ENCODE measurements around the gene ZNF280B.

DNA sequence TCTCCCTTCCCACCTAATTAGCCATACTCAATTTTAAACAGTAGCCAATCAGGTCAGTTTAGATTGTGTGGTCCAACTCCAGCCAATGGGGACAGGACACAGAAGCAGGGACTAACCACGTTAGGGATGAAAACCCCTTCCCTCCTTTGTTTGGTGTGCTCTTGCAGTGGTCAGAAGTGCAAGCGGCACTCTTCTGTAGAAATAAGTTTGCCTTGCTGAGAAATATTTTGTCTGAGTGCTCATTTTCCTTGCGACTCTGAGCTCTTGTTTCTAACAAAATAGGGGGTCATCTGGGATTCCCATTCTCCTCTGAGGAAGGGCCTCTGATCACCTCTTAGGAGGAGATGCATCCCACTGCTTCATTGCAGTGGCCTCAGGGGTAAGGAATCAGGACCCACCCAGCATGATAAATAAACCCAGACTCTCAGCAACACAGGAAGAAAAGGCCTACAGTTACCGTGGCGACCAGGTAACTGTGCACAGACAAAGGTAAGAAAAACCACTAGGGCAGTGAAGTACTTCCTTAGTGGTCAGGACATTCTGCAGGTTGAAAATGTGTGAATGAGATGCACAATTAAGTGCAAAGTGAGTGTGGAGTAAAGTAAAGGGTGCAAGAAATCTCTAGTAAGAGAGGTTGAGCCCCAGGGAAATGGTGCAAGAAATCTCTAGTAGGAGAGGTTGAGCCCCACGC is 55.4 kb downstream of the ZNF280B start:
- no peak for TF ChIP-seq NFRKB (IDR thresholded peaks at IDR 0.05)
- no peak for TF ChIP-seq SUZ12 (IDR thresholded peaks at IDR 0.05)
- no peak for TF ChIP-seq ZNF384 (IDR thresholded peaks at IDR 0.05)
- no peak for TF ChIP-seq ELF4 (IDR thresholded peaks at IDR 0.05)
- no peak for TF ChIP-seq SP1 (IDR thresholded peaks at IDR 0.05)
- TF ChIP-seq FOXA1 (IDR thresholded peaks at IDR 0.05): no peak
- no peak for TF ChIP-seq BHLHE40 (IDR thresholded peaks at IDR 0.05; ENCODE audit: borderline replicate concordance)
- TF ChIP-seq FOXM1 (IDR thresholded peaks at IDR 0.05; ENCODE audit: borderline replicate concordance): no peak
- no peak for TF ChIP-seq TARDBP (IDR thresholded peaks at IDR 0.05)
- TF ChIP-seq FOXK2 (IDR thresholded peaks at IDR 0.05): no peak

Measured in HEK293T (cell line).